Measurements from ENCODE around the gene SDR9C7.

- no peak for TF ChIP-seq POLR2A (IDR thresholded peaks at IDR 0.05; ENCODE audit: extremely low read depth, insufficient read length)
- TF ChIP-seq, protein P1, sequence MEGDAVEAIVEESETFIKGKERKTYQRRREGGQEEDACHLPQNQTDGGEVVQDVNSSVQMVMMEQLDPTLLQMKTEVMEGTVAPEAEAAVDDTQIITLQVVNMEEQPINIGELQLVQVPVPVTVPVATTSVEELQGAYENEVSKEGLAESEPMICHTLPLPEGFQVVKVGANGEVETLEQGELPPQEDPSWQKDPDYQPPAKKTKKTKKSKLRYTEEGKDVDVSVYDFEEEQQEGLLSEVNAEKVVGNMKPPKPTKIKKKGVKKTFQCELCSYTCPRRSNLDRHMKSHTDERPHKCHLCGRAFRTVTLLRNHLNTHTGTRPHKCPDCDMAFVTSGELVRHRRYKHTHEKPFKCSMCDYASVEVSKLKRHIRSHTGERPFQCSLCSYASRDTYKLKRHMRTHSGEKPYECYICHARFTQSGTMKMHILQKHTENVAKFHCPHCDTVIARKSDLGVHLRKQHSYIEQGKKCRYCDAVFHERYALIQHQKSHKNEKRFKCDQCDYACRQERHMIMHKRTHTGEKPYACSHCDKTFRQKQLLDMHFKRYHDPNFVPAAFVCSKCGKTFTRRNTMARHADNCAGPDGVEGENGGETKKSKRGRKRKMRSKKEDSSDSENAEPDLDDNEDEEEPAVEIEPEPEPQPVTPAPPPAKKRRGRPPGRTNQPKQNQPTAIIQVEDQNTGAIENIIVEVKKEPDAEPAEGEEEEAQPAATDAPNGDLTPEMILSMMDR (IDR thresholded peaks at IDR 0.05; ENCODE audit: low read depth, low read length), result no peak
- TF ChIP-seq MYC (IDR thresholded peaks at IDR 0.05; ENCODE audit: low read depth, low read length), result no peak
- no peak for TF ChIP-seq MAX (IDR thresholded peaks at IDR 0.05; ENCODE audit: low read depth, low read length)
Measured at GRCh38 chr12:56953314-56953713, 19.1 kb upstream of the SDR9C7 start.
